Activated gamma-delta T cell (primary cell): Measurements from ENCODE around the gene PES1.
"Not testable (repeated sequence)": the region's sequence is repeated elsewhere in the genome, so short reads cannot be mapped to it uniquely, and the experiment has no call there.

Source experiments
- DNase-seq: peaks from one replicate; lab custom pipeline; 2025; lab: John Stamatoyannopoulos, UW
- total RNA-seq, 2 donors: gene quantifications; one replicate each; lab custom pipeline; 2026; lab: John Stamatoyannopoulos, UW

The PES1 gene
- total RNA-seq = 51.8 to 69.2 reads per million in 2 donors

DNA sequence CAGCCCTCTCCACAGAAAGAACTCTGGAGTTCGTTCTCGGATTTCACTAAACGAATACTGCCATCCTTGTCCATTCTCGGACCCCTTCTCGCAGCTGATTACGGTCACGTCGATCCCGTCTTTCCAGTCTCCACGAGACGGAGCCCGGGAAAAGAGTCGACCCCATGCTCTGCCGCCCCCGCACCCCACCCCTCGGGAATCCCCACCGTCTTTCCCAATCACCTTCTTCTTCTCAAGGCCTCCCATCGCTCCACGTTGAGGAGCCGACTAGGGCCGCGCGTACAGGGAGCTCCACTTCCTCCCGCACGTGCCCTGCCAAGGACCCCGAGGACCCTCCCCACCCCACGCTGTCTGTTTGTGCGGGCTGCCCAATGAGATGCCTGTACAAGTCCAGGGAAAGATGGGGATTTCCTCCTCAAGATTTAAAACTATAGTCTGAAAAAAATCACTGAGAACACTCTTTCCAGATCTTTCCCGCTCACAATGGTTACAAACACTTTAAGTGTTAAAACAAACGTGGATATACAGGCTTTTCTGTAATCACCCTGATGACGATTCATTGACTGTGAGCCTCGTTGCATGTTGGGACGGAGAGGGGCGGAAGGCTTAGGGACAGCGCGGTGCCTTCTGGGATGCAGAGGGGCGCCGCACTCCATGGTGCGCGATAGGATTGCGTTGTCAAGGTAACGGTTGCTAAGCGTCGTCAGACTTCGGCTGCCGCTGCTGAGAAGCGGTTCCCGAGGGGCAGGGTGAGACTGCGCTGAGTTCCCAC lies at the start of gene PES1:
Gene PES1 (minus strand): TSS at position 323 of the 772 bp plus-strand sequence. CDS start 77 bp downstream, at position 246.
- peak; percentile 74 for DNase-seq

DNA sequence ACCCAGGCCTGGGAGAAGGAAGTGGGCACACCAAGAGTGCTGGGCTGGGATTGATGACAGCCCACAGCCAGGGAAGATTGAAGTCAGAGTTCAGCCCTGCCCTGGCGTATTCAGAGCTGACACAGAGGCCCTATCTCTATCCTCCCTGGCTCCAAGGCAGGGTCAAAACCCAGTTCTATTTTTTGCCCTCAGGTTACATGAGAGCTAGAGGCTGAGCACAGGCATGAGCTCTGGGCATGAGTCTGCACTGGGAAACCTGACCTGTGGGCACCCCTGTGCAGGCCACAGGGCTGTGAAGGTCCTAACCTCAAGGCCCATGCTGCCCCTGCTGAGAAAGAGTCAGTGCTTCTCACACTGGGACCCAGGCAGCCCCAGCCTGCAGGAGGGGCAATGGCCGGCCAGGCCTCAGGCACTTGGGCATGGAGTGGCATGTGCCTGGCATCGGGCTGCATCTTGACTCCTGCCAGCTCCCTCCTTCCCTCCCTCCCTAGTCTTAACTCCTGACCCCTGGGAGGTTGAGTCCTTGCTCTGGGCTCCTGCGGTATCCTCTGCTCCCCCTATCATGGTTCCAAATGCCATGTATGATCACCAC lies 49.2 kb upstream of the PES1 start:
- no peak for DNase-seq

- no peak for DNase-seq
These were observed 48.7 kb upstream of the PES1 start for GRCh38 chr22:30640361-30640760.

DNA sequence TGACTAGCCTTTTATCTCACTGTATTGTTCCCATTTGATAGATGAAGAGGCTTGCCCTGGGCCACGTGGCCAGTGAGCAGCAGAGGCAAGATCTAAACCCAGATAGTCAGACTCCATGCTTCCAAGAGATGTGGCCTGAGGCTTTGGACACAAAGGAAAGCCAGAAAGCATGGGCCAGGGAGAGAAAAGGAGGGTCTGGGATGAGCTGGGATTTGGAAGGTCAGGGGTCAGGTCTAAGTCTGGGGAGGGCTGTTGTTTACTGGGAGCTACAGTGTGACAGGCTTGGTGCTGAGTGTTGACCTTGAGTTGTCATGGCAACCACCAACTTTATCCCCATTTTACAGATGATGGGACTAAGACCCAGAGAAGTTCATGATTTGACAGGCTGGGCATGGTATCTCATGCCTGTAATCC lies 46.0 kb upstream of the PES1 start:
- no peak for DNase-seq

- no peak for DNase-seq
These were observed 44.7 kb upstream of the PES1 start for GRCh38 chr22:30636226-30637077.

DNA sequence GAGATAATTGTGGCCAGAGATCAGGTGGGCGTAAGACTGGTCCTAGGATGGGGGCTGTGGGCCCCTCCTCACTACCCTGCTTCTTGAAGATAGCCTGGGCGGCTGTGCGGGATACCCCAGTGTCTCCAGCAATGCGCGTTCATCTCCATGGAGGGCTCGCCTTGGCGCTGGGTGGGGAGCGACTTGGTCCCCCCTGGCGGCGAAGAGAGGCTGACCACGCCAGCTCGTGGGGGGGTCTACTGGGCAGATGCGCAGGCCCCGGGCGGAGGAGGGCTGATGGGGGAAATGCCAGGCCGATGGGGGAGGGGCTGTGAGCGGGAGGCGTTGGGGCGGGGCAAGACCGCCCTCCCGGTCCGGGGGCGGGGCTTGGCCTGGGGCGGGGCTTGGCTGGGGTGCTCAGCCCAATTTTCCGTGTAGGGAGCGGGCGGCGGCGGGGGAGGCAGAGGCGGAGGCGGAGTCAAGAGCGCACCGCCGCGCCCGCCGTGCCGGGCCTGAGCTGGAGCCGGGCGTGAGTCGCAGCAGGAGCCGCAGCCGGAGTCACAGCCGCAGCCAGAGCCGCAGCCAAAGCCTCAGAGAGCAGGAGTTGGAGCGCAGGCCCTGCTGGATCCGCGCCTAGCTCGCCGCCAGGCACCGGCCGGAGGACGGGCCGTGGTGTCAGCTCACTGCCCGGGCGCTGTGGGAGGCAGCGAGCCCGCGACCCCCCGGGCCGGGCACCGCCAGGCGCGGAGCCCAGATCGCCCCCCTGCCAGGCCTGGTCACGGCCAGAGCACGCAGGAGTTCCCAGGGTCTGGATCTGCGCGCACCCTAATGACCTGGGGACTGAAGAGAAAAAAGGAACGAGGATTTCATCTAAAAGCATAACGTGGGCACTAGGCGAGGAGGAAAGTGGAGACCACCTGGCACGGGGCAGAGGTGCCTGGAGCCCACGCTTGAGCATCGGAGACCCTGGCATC lies 43.8 kb upstream of the PES1 start, which contains the start of gene SLC35E4:
Gene SLC35E4 (plus strand): TSS at position 509 of the 953 bp plus-strand sequence. CDS start 670 bp downstream, outside the sequence.
- DNase-seq = peak; percentile 91

DNA sequence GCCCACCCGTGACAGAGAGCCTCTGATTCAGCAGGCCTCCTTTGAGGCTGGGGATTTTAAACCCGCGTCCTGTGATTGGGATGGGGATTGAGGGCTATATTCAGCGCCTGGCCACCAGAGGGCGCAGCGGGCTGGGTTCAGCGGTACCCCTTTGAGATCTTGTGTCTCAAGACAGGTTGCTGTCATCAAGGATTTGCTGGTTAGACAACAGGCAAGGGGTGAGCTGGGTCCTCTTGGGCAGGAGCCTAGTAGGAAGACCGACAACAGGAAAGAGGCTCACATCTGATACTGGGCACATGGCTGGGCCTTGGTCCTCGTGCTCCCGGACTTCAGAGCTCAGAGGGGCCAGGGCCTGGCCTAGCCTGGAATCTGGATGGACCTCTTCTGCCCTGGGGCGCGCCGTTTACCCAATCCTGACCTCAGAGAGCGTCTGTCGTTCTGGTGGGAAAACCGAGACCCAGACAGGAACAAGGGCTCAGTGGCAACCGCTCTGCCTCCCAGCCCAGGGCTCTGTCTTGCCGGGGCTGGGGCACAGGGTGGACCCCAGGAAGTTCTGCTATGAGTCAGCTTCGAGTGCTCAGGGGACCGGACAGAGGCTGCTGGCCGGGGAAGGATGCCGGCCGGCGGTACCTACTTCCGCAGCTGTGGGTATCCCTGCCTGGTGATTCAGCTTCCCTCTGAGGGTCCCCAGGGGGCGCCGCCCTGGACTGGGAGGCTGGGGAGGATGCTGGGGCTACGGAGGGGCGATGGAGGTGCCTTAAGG lies 42.9 kb upstream of the PES1 start:
- DNase-seq = peak; percentile 72

GRCh38 chr22:30631469-30631868 lies 39.8 kb upstream of the PES1 start:
- DNase-seq = not testable (repeated sequence)

- DNase-seq = no peak
These were observed 36.8 kb upstream of the PES1 start for GRCh38 chr22:30628491-30628890.

DNA sequence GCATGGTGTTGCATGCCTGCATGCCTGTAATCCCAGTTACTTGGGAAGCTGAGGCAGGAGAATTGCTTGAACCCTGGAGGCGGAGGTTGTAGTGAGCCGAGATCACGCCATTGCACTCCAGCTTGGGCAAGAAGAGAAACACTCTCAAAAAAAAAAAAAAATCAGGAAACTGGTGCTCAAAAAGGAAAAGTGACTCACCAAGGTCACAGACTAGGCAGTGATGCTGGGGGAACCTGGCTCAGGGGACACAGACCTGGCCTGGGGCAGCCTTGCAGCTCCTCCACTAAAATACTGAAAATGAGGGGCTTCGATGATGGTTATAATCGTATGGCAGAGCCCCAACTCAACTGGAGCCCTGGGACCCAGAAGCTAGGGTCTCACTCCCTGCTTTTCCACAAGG lies 35.8 kb upstream of the PES1 start:
- DNase-seq = no peak

DNA sequence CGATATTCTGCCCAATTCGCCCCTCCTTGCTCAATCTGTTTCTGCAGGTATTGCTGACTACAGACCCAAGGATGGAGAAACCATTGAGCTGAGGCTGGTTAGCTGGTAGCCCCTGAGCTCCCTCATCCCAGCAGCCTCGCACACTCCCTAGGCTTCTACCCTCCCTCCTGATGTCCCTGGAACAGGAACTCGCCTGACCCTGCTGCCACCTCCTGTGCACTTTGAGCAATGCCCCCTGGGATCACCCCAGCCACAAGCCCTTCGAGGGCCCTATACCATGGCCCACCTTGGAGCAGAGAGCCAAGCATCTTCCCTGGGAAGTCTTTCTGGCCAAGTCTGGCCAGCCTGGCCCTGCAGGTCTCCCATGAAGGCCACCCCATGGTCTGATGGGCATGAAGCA lies 34.7 kb upstream of the PES1 start:
- DNase-seq = no peak

DNA sequence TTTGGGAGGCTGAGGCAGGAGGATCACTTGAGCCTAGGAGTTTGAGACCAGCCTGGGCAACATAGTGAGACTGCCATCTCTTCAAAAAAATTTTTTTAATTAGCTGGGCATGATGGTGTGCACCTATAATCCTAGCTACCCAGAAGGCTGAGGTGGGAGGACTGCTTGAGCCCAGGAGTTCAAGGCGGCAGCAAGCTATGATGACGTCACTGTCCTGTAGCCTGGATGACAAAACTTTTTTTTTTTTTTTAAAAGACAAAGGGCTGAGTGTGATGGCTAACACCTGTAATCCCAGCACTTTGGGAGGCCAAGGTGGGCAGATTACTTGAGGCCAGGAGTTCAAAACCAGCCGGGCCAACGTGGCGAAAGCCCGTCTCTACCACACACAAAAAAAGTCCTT lies 28.2 kb upstream of the PES1 start:
- DNase-seq = not testable (repeated sequence)

DNA sequence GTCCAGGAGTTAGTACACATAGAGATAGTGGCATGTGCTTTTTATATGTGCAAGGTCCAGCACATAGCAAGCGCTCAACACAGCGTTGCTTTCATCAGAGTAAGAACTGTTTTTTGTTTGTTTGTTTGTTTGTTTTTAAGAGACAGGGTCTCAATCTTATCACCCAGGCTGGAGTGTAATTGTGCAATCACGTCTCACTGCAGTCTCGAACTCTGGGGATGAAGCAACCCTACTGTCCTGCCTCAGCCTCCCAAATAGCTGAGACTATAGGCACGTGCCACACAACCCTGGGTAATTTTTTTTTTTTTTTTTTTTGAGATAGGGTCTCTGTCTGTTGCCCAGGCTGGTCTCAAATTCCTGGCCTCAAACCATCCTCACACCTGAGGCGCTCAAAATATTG lies 26.1 kb upstream of the PES1 start:
- DNase-seq = no peak

GRCh38 chr22:30615543-30615954 lies 23.8 kb upstream of the PES1 start:
- DNase-seq = no peak

DNA sequence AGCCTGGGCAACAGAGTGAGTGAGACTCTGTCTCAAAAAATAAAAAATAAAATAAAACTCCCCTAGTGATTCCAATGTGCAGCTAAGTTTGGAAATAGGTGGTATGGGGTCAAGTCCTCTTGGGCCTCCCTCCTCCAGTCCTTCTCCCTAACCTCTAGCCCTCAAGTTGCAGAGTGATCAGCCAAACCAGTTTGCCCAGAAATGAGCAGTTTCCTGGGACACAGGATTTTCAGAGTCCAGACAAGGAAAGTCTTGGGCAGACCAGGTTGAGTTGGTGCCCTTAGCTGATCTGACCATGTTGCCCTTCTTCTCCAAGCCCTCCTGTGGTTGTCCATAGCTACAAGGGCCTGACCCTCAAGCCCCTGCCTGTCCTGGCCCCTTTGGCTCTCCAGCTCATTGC lies 23.2 kb upstream of the PES1 start:
- no peak for DNase-seq

- no peak for DNase-seq
These were observed 22.6 kb upstream of the PES1 start for GRCh38 chr22:30614268-30614667.

DNA sequence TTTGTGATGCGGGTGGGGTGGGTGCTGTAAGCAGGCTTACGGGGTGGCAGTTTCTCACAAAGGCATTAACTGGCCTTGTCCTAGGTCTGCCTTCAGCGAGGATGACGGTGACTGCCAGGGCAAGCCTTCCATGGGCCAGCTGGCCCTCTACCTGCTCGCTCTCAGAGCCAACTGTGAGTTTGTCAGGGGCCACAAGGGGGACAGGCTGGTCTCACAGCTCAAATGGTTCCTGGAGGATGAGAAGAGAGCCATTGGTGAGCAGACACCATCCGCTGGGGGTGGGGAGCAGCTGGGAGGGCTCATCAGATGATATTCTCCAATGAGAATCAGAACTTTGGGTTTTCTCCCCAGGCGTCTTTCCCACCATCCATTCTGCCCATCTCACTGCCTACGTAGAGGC lies 21.1 kb upstream of the PES1 start:
- no peak for DNase-seq

- DNase-seq = no peak
These were observed 19.5 kb upstream of the PES1 start for GRCh38 chr22:30611197-30611596.

GRCh38 chr22:30610299-30610698 lies 18.6 kb upstream of the PES1 start:
- no peak for DNase-seq
